Measurements from ENCODE around the gene IMMP2L. TPM values are rescaled to one million over a fixed set of nuclear protein-coding genes. Genes with fewer than 3 reads are reported as not detected.
"Not testable (repeated sequence)": the region's sequence is repeated elsewhere in the genome, so short reads cannot be mapped to it uniquely, and the experiment has no call there.

Gene IMMP2L
- total RNA-seq, 1 donor: 11.6 TPM

GRCh38 chr7:111510584-111511378 lies 51.5 kb downstream of the IMMP2L start:
- no peak for DNase-seq (ENCODE audit: low read depth in 2 of 3, low spot score in 2 of 3)

- no peak for DNase-seq (ENCODE audit: low read depth in 2 of 3, low spot score in 2 of 3)
Measured at GRCh38 chr7:111510062-111510461, 52.2 kb downstream of the IMMP2L start.

GRCh38 chr7:111509288-111509687 lies 53.0 kb downstream of the IMMP2L start:
- DNase-seq (ENCODE audit: low read depth in 2 of 3, low spot score in 2 of 3): no peak

GRCh38 chr7:111508387-111508786 lies 53.9 kb downstream of the IMMP2L start:
- DNase-seq (ENCODE audit: low read depth in 2 of 3, low spot score in 2 of 3): no peak

GRCh38 chr7:111505422-111505821 lies 56.9 kb downstream of the IMMP2L start:
- DNase-seq (ENCODE audit: low read depth in 2 of 3, low spot score in 2 of 3): not testable (repeated sequence)

GRCh38 chr7:111501799-111502198 lies 60.5 kb downstream of the IMMP2L start:
- DNase-seq (ENCODE audit: low read depth in 2 of 3, low spot score in 2 of 3): not testable (repeated sequence)

- DNase-seq (ENCODE audit: low read depth in 2 of 3, low spot score in 2 of 3): no peak
Measured at GRCh38 chr7:111499027-111499426, 63.3 kb downstream of the IMMP2L start.

- no peak for DNase-seq (ENCODE audit: low read depth in 2 of 3, low spot score in 2 of 3)
Measured at GRCh38 chr7:111498391-111499007, 63.8 kb downstream of the IMMP2L start.

GRCh38 chr7:111495173-111495810 lies 67.0 kb downstream of the IMMP2L start:
- peak in 1 of 3 donors; percentile 56 for DNase-seq (ENCODE audit: low read depth in 2 of 3, low spot score in 2 of 3)

- DNase-seq (ENCODE audit: low read depth in 2 of 3, low spot score in 2 of 3): peak in 1 of 3 donors; percentile 21
Measured at GRCh38 chr7:111492234-111492633, 70.1 kb downstream of the IMMP2L start.

GRCh38 chr7:111486472-111487142 lies 75.7 kb downstream of the IMMP2L start:
- peak; percentile 1 to 68 (median 39) for DNase-seq (ENCODE audit: low read depth in 2 of 3, low spot score in 2 of 3)

GRCh38 chr7:111485701-111486380 lies 76.5 kb downstream of the IMMP2L start:
- no peak for DNase-seq (ENCODE audit: low read depth in 2 of 3, low spot score in 2 of 3)

GRCh38 chr7:111483078-111483477 lies 79.2 kb downstream of the IMMP2L start:
- no peak for DNase-seq (ENCODE audit: low read depth in 2 of 3, low spot score in 2 of 3)

- no peak for DNase-seq (ENCODE audit: low read depth in 2 of 3, low spot score in 2 of 3)
Measured at GRCh38 chr7:111477462-111478225, 84.6 kb downstream of the IMMP2L start.

- no peak for DNase-seq (ENCODE audit: low read depth in 2 of 3, low spot score in 2 of 3)
Measured at GRCh38 chr7:111476586-111477293, 85.6 kb downstream of the IMMP2L start.

- DNase-seq (ENCODE audit: low read depth in 2 of 3, low spot score in 2 of 3): no peak
Measured at GRCh38 chr7:111475959-111476358, 86.3 kb downstream of the IMMP2L start.

- no peak for DNase-seq (ENCODE audit: low read depth in 2 of 3, low spot score in 2 of 3)
Measured at GRCh38 chr7:111475419-111475748, 86.9 kb downstream of the IMMP2L start.

GRCh38 chr7:111474723-111475418 lies 87.4 kb downstream of the IMMP2L start:
- DNase-seq (ENCODE audit: low read depth in 2 of 3, low spot score in 2 of 3): peak in 1 of 3 donors; percentile 15
